Head of caudate nucleus (tissue), 42 donors: Measurements from ENCODE around the gene BSG.

Experiments
- DNase-seq, 42 donors: peaks; one replicate each; pipeline versions ENCODE4 v3.0.0 to v3.0.0-alpha.2; 2020 to 2021; ENCODE audit warnings: mixed read lengths in 7 of 42
- intact Hi-C: fragments of 100-400 bp; cut with DNase I; formaldehyde crosslinking; loops from one replicate; pipeline ENCODE4 v1.15.0; 2022

BSG gene

GRCh38 chr19:538641-539428 is 33.6 kb upstream of the BSG start:
- DNase-seq: no peak
- intact Hi-C loops: no loop called here

DNA sequence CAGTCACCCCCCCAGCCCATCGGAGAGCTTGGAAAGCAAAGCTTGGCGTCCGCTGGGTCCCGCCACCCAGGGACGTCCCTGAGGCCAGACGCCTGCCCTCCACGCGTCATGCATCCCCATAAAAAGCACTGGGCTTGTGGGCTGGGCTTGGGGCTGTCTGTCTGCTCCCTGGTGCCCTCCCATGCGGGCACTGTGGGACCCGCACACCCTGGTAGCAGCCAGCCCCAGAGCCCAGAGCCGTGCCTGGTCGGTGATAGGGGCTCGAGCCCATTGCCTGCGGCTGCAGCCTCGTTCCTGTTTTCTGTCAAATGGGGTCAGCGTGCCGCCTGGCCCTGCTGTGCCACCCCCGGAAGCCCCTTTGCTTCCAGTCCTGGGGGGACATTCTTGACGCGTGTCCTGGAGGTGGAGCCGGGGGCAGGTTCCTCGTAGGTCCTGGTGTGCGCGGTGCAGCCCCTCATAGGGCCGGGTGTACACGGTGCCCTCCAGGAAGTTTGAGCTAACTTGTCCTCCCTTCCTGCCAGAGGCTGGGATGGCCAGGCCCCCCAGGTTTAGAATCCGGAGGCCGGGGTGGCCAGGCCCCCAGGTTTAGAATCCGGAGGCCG is 32.9 kb upstream of the BSG start:
- DNase-seq: no peak
- intact Hi-C loops: no loop called here

DNA sequence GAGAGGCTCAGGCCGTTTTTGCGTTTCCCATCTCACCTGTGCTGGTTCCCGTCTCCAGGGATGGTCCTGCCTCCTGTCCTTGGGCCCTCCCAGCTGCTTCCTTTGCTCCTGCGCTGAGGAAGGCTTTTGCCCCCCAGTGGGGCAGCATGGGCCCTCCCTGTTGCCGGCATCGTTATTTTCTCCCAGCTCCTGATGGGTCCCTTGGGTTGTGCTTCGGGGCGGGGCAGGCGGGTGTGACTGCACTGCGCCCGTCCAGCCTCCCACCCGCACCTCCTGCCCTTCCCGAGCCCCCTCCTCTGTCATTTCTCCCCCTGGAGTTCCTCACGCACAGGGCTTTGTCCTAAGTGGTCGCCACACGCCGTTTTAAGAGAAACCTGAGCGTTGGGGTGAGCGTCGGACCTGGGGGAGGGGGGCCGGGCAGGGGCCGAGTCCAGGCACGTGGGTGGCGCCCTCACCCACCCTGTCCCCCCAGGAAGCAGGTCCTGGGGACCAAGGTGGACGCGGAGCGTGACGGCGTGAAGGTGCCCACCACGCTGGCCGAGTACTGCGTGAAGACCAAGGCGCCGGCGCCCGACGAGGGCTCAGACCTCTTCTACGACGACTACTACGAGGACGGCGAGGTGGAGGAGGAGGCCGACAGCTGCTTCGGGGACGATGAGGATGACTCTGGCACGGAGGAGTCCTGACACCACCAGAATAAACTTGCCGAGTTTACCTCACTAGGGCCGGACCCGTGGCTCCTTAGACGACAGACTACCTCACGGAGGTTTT is 31.3 kb upstream of the BSG start:
- intact Hi-C loops: no loop called here
- no peak for DNase-seq

DNA sequence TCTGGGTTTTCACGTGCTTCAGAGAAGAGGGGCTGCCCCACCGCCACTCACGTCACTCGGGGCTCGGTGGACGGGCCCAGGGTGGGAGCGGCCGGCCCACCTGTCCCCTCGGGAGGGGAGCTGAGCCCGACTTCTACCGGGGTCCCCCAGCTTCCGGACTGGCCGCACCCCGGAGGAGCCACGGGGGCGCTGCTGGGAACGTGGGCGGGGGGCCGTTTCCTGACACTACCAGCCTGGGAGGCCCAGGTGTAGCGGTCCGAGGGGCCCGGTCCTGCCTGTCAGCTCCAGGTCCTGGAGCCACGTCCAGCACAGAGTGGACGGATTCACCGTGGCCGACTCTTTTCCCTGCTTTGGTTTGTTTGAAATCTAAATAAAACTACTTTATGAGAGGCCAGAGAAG is 30.7 kb upstream of the BSG start:
- DNase-seq: no peak
- intact Hi-C loops: no loop called here

DNA sequence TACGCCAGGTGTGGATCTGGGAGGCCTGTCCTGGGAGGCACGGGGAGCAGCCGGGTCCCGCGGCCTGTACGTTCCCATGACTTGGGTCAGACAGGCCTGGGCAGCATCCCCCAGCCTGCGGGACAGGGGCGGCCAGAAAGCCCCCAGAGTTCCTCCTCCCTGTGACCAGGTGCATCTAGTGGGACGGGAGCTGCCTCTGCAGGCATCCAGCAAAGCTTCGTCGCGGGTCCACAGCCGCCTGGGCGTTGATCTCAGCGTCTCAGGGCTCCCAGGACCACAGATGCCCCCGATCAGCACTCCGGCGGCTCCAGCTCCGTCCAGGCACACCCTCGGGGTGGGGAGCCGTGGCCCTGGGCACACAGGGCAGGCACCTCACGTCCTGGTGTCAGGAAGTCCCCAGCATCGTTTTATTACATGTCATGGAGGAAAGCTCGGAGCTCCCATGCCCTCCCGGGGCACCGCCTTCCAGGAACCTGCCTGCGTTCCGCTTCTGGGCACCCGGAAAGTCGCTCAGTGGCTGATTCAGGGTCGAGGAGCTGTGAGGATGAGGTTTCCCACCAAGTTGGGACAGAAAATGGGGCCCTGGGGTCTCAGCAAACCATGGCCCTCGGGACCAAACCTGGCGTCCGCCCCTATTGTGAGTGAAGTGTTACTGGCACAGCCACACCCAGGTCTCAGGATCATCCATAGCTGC is 30.1 kb upstream of the BSG start:
- intact Hi-C loops: no loop called here
- DNase-seq: no peak

- peak in 3 of 42 donors; percentile 40 to 58 (median 46) for DNase-seq
- intact Hi-C loops: no loop called here
Observed at GRCh38 chr19:543910-544608, 28.3 kb upstream of the BSG start, which contains the start of gene GZMM. Gene GZMM, plus strand, starts transcription at chr19:544053. Its CDS starts 19 bp downstream, at chr19:544072.

DNA sequence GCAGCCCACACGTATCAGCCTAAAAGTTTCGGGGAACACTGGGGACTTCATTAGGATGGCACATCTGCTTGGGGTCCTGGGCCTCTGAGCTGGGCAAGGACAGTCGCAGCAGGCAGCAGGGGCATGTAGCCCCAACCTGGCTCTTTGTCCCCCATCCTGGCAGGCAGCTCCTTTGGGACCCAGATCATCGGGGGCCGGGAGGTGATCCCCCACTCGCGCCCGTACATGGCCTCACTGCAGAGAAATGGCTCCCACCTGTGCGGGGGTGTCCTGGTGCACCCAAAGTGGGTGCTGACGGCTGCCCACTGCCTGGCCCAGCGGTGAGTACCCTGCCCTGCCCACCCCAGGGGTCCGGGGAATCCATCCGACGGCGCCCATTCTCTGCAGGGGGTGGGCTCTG is 25.3 kb upstream of the BSG start:
- intact Hi-C loops: no loop called here
- DNase-seq: no peak

DNA sequence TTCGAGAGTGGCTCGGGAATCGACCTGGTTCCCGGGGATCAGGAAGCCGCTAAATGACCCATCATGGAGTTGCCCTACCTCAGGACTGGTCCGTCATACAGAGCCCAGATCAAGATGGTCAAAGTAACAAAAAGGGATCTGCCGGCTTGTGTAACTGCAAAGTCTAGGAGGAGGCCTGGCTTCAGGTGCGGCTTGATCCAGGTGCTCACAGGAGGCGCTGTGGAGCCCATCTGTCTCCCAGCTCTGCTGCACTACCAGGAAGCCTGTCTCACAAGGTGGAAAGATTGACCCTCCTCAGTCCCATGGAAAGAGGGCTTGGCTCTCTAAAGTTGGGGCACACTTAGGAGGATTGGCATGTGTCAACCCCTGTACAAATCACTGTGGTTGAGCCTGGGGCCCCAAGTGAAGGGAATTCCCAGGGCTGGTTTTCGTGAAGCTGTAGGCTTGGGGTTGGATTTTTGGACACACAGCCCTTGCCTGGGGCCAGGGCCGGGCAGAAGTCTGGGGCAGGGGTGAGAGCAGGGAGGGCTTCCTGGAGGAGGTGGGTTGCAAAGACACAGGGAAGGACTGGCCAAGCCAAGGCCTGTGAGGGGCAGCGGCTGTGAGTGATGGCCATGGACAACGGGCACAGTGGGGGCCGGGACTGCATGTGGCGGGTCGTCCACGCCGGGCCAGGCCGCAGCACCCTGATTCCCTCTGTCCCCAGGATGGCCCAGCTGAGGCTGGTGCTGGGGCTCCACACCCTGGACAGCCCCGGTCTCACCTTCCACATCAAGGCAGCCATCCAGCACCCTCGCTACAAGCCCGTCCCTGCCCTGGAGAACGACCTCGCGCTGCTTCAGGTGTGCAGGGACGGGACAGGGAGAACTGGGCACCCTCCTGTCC is 24.3 kb upstream of the BSG start:
- DNase-seq: no peak
- intact Hi-C loops: no loop called here

DNA sequence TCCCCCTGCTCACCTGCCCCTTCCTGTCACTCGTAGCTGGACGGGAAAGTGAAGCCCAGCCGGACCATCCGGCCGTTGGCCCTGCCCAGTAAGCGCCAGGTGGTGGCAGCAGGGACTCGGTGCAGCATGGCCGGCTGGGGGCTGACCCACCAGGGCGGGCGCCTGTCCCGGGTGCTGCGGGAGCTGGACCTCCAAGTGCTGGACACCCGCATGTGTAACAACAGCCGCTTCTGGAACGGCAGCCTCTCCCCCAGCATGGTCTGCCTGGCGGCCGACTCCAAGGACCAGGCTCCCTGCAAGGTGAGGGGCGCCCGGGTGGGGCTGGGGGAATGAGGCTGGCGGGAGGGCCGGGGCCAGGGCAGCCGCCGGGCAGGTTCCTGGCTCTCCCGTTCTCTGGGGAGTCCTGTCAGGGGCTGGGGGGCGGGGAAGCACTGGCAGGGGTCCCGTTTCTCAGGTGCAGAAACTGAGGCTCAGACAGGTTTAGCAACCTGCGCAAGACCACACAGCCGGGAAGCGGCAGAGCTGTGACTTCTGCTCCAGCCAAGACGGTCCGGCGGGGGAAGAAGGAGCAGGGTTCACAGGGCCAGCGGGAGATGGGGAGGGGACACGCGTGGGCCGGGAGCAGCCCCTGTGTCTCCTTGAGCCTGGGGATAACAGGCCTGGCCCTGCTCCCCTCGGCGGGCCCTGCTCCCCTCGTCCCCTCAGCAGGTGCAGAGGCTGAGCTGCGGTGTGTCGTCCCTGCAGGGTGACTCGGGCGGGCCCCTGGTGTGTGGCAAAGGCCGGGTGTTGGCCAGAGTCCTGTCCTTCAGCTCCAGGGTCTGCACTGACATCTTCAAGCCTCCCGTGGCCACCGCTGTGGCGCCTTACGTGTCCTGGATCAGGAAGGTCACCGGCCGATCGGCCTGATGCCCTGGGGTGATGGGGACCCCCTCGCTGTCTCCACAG is 23.2 kb upstream of the BSG start:
- no peak for DNase-seq
- intact Hi-C loops: no loop called here

- intact Hi-C loops: no loop called here
- DNase-seq: no peak
Observed at GRCh38 chr19:554817-555216, 17.6 kb upstream of the BSG start.

DNA sequence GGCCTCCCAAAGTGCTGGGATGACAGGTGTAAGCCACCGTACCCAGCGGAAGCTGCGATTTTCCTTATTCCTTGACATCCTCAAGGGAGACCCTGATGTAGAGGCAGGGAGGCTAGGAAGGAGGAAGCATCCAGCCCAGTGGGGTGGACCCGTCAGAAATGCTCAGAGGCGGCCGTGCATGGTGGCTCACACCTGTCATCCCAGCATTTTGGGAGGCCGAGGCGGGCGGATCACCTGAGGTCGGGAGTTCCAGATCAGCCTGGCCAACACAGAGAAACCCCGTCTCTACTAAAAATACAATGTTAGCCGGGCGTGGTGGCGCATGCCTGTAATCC is 17.0 kb upstream of the BSG start:
- DNase-seq: no peak
- intact Hi-C loops: no loop called here

DNA sequence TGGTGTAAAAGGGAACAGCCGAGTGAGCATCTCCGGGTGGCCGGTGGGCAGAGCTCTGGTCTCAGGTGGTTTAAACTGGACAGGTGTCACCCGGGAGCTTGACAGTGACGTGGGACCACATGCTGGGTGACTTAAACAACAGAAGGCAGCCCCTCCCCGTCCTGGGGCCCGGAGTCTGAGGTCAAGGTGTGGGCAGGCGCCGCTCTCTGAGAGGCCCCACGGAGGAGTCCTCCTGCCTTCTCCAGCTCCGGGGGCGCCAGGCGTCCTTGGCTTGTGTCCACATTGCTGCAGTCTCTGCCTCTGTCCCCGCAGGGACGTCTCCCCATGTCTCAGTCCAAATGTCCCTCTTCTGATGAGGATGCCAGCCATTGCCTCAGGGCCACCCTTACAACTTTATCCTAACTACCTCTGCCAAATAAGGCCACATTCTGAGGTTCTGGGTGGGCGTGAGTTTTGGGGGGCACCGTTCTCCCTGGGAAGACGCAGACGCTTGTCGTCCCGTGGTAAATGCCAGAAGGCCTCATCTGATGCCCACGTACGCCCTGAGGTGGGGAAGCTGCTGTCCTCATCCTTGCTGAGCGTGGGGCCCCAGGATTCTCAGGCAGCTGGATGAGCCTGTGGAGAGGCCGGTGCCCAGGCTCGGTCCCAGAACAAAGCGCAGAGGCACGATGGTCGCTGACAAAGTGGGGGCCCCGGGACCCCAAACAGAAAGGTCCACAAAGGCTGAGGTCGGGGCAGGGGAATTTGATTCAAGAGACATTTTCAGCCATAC is 15.6 kb upstream of the BSG start:
- intact Hi-C loops: no loop called here
- no peak for DNase-seq

GRCh38 chr19:558770-559439 is 13.5 kb upstream of the BSG start:
- peak in 8 of 42 donors; percentile 35 to 56 (median 40) for DNase-seq
- intact Hi-C loops: no loop called here

GRCh38 chr19:560121-560520 is 12.3 kb upstream of the BSG start:
- DNase-seq: no peak
- intact Hi-C loops: no loop called here

GRCh38 chr19:566403-566802 is 6.0 kb upstream of the BSG start:
- DNase-seq: peak in 1 of 42 donors; percentile 2
- intact Hi-C loops: no loop called here

- peak in 1 of 42 donors; percentile 2 for DNase-seq
- intact Hi-C loops: no loop called here
Observed at GRCh38 chr19:566844-567243, 5.6 kb upstream of the BSG start.
